Transverse colon (tissue), 4 donors: ENCODE data around the gene FGD3. TPM values are rescaled to one million over a fixed set of nuclear protein-coding genes. Genes with fewer than 3 reads are reported as not detected.

ENCODE experiments used
- DNase-seq: peaks from one replicate; pipeline ENCODE4 v3.0.0-alpha.2; 2019
- H3K27ac ChIP-seq, 4 donors: fragments of 200-600 bp; sonication (generic); 2 replicates each; pipeline ENCODE4 v1.5.1; 2016 to 2018; ENCODE audit warnings: inconsistent platforms in 4 of 4
- H3K27me3 ChIP-seq: fragments of 200-600 bp; sonication (generic); 2 replicates; pipeline ENCODE4 v1.5.1; 2017; ENCODE audit warnings: inconsistent platforms
- H3K36me3 ChIP-seq, 4 donors: fragments of 200-600 bp; sonication (generic); 2 replicates each; pipeline ENCODE4 v1.5.1; 2017 to 2019; ENCODE audit warnings: inconsistent platforms in 4 of 4
- H3K4me1 ChIP-seq, 4 donors: fragments of 200-600 bp; sonication (generic); 2 replicates each; pipeline ENCODE4 v1.5.1; 2017 to 2020; ENCODE audit warnings: inconsistent platforms in 4 of 4
- H3K4me3 ChIP-seq, 4 donors: fragments of 200-600 bp; sonication (generic); 1 replicate in 1 of 4; 2 replicates in 3 of 4; pipeline versions ENCODE4 v1.5.1 to v1.6.1; 2017 to 2019; ENCODE audit warnings: inconsistent platforms in 4 of 4
- H3K9me3 ChIP-seq, 2 donors: fragments of 200-600 bp; sonication (generic); 2 replicates each; pipeline ENCODE4 v1.5.1; 2017 to 2019; ENCODE audit warnings: inconsistent platforms in 2 of 2
- CTCF ChIP-seq, 5 experiments: fragments of 200-600 bp in 3 of 5; fragments of 450-650 bp in 2 of 5; sonication (generic) in 3 of 5; IDR thresholded peaks; 1 replicate in 2 of 5; 2 replicates in 3 of 5; pipeline ENCODE4 v1.5.1; 2016 to 2017; ENCODE audit warnings: antibody characterized with exemption in 5 of 5, inconsistent platforms in 3 of 5, mild to moderate bottlenecking in 2 of 5, moderate library complexity in 1 of 5
- EP300 ChIP-seq: sonication (generic); formaldehyde crosslinking; IDR thresholded peaks from one replicate; pipeline ENCODE4 v1.6.1; 2017; ENCODE audit warnings: antibody characterized with exemption, low read depth
- POLR2A ChIP-seq: fragments of 450-650 bp; IDR thresholded peaks from one replicate; pipeline ENCODE4 v1.6.1; 2016; ENCODE audit warnings: antibody characterized with exemption, mild to moderate bottlenecking, moderate library complexity
- POLR2AphosphoS5 ChIP-seq, 3 donors: sonication (generic); formaldehyde crosslinking; IDR thresholded peaks; one replicate each; pipeline ENCODE4 v1.6.1; 2016; ENCODE audit warnings: antibody characterized with exemption in 3 of 3
- WGBS, 2 donors: methylation state at CpG; one replicate each; pipeline ENCODE4 v1.1.5; 2018; ENCODE audit warnings: low coverage in 1 of 2; 5-methylcytosine and 5-hydroxymethylcytosine counted together
- in situ Hi-C, 4 donors: fragments of 200-750 bp; cut with MboI; loops; one replicate each; pipeline versions ENCODE4 v1.15.0 to v1.15.1; 2017; ENCODE audit warnings: low sequenced_read_pairs in 3 of 4, low pct_ligation_motif_present in 1 of 4, low pct_unique_long_range_greater_than_20kb in 1 of 4
- intact Hi-C: fragments of 100-400 bp; cut with DNase I; formaldehyde crosslinking; loops from one replicate; pipeline ENCODE4 v1.15.1; 2023; ENCODE audit warnings: low total_unique reads
- total RNA-seq, 4 donors: library from RNA; depleted of rRNA; stranded (reverse); fragments of >200 nt; gene quantifications; one replicate each; pipeline ENCODE4 v1.1.0, GENCODE V29; 2016

Gene FGD3
- total RNA-seq, 4 donors from 2014 or later: 5.2 to 9.7 (median 6.0) TPM; not detected in 1

- no peak for DNase-seq
- Histone ChIP-seq H3K4me1 (peaks cover 7 to 37% (median 21%) of the 10 kb centered on the region in 4 donors), H3K27ac (peak overlapping the region in 1 of 4 donors; percentile 15), H3K4me3 (no peak overlapping the region), H3K27me3 (no peaks in the 10 kb centered on the region), H3K9me3 (no peaks in the 10 kb centered on the region), H3K36me3 (no peaks in the 10 kb centered on the region)
- in situ Hi-C loops: no loop called here
- TF ChIP-seq CTCF (IDR thresholded peaks at IDR 0.05): no peak
- no peak for TF ChIP-seq EP300
- TF ChIP-seq POLR2AphosphoS5 (IDR thresholded peaks at IDR 0.05): no peak
- no peak for TF ChIP-seq POLR2A
- 88 to 100% methylated on average over 5 to 8 of the region's 8 CpGs for WGBS, 2 donors
- intact Hi-C loops: no loop called here
Observed at GRCh38 chr9:93057042-93057702, 109.8 kb downstream of the FGD3 start.

- WGBS, 2 donors: 52 to 56% methylated on average over 10 to 13 of the region's 14 CpGs
- no peaks in the 10 kb centered on the region for H3K9me3 ChIP-seq
- no peak for DNase-seq
- TF ChIP-seq EP300: no peak
- no peak for TF ChIP-seq POLR2AphosphoS5 (IDR thresholded peaks at IDR 0.05)
- no peak for TF ChIP-seq CTCF (IDR thresholded peaks at IDR 0.05)
- no peak for TF ChIP-seq POLR2A
- no peaks in the 10 kb centered on the region for H3K36me3 ChIP-seq
- in situ Hi-C loops (no loop called here), intact Hi-C loops (no loop called here)
- no peak overlapping the region for H3K4me3 ChIP-seq
- H3K4me1 ChIP-seq: peaks cover 9 to 39% (median 21%) of the 10 kb centered on the region in 4 donors
- H3K27me3 ChIP-seq: no peaks in the 10 kb centered on the region
- peak overlapping the region; percentile 63 to 81 (median 74) for H3K27ac ChIP-seq
Observed at GRCh38 chr9:93057703-93058354, 110.5 kb downstream of the FGD3 start.

- Histone ChIP-seq H3K9me3 (no peaks in the 10 kb centered on the region), H3K4me3 (peak within 1 kb of the TSS; percentile 21 to 61 (median 44)), H3K27ac (peak within 1 kb of the TSS; percentile 63 to 81 (median 74)), H3K27me3 (no peaks in the 10 kb centered on the region), H3K36me3 (no peaks in the 10 kb centered on the region), H3K4me1 (peaks cover 9 to 43% (median 21%) of the 10 kb centered on the region in 4 donors)
- intact Hi-C loops: no loop called here
- TF ChIP-seq POLR2AphosphoS5 (IDR thresholded peaks at IDR 0.05) (peak in 1 of 3 donors; percentile 11), EP300 (no peak), POLR2A (no peak), CTCF (IDR thresholded peaks at IDR 0.05) (no peak)
- peak; percentile 76 for DNase-seq
- 0 to 2% methylated on average over 3 to 42 of the region's 55 CpGs for WGBS, 2 donors
- in situ Hi-C loops: no loop called here
Observed at GRCh38 chr9:93058355-93059010, 111.2 kb downstream of the FGD3 start, which contains the start of gene SUSD3. Gene SUSD3 (plus strand): TSS chr9:93058701. CDS start chr9:93058743, 42 bp downstream.
